ENCODE measurements around the gene MYMK.

The MYMK gene

GRCh38 chr9:133535306-133535877, 10.6 kb upstream of the MYMK start:
- DNase-seq (ENCODE audit: low read depth in 2 of 2): no peak

- DNase-seq (ENCODE audit: low read depth in 2 of 2): no peak
Observed at GRCh38 chr9:133534346-133535291, 9.9 kb upstream of the MYMK start, which contains the start of gene ADAMTSL2. Gene ADAMTSL2 (plus strand): TSS chr9:133534704. CDS start chr9:133536713, 2,009 bp downstream.

GRCh38 chr9:133533857-133534256, 9.1 kb upstream of the MYMK start:
- DNase-seq (ENCODE audit: low read depth in 2 of 2): no peak

DNA sequence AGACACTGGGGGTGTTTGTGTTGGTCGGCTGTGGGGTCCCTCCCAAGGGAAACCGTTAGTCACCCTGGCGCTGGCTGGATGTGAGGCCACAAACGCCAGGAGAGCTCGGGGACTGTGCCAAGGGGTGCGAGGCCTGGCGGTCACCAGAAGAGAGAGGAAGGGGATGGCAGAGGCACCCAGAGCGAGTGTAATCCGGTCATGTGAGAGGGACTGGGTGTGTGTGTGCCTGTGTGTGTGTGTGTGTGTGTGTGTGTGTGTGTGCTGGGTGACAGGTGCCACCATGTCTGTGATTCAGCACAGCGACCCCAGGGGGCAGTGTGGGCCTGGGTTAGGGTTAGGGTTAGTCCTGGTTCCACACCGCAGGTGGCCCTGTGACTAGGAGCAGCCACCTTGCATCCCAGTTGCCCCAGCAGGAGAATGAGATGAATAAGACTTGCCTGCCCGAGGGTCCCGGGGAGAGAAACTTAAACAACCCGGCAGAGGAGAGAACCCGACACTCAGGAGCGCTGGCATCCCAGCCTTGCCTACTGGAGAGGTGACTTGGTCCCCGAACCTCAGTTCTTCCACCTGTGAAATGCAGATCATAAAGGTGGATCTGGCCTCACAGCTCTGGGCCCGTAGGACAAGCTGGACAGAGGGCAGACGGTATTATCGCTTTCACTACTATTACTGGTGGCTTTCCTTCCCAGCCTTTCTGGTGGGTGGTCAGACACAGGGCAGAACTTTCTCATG, 8.3 kb upstream of the MYMK start:
- no peak for DNase-seq (ENCODE audit: low read depth in 2 of 2)

GRCh38 chr9:133531293-133531692, 6.5 kb upstream of the MYMK start:
- no peak for DNase-seq (ENCODE audit: low read depth in 2 of 2)

GRCh38 chr9:133529874-133530273, 5.1 kb upstream of the MYMK start:
- no peak for DNase-seq (ENCODE audit: low read depth in 2 of 2)

DNA sequence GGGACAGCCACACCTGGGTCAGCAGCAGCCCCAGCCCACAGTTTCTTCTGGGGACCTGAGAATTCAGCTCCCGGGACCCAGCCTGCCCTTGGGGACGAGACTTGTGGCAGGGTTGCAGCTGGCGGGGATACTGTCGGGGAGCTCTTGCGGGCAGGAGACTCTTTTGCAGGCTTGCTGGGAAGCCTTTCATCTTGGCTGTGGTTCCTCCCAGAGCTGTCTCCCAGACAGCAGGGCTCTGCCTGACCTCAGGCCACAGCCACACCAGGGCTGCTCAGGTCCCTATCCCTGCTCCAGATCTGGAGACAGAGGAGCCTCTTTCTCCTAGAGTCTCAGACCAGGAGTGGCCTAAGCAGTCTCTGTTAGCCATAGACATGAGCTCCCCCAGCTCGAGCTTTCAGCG, 4.7 kb upstream of the MYMK start:
- no peak for DNase-seq (ENCODE audit: low read depth in 2 of 2)

GRCh38 chr9:133528876-133529241, 4.1 kb upstream of the MYMK start:
- no peak for DNase-seq (ENCODE audit: low read depth in 2 of 2)

- no peak for DNase-seq (ENCODE audit: low read depth in 2 of 2)
Observed at GRCh38 chr9:133528001-133528875, 3.5 kb upstream of the MYMK start.

DNA sequence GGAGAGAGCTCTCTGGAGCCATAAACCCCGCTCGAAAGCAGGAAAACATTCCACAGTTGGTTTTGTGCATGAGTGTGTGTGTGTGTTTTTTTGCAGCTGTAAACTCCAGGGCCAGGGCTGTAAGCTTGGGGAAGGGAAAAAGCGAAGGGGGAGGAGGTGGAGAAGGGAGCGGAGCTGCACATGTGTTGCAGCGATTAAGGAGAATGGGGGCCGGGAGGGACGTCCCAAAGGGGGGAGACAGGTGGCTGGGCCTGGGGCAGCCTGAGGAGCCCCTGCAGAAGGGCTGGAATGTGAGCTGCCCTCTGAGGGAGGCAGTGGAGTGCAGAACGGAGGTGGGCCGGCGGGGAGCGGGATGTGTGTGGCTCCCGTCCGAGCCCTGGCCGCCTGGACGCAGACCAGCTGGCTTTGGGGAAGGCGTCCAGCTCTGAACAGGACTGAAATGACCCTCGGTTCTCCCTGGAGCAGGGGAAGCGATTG, 2.7 kb upstream of the MYMK start:
- DNase-seq (ENCODE audit: low read depth in 2 of 2): no peak

GRCh38 chr9:133526721-133527321, 2.1 kb upstream of the MYMK start:
- DNase-seq (ENCODE audit: low read depth in 2 of 2): no peak

GRCh38 chr9:133525677-133526076, 918 bp upstream of the MYMK start:
- DNase-seq (ENCODE audit: low read depth in 2 of 2): no peak

DNA sequence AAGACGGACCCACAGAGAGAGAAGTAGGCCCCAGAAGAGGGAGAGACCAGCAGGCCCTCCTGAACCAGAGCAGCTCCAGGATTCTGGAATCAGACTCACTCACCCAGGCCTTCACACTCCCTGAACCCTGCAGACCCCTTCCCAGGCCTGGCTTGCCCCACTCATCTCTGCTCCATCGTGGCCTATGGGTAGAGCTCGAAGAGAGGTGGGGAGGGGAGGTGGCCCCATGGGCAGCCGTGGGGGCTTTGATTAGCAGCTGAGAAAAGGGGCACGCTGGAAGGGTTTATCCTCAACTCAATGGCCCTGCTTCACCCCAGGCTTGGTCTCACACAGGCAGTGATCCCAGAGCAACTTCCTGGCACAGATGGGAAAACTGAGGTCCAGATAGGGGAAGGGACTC, 613 bp downstream of the MYMK start:
- no peak for DNase-seq (ENCODE audit: low read depth in 2 of 2)

DNA sequence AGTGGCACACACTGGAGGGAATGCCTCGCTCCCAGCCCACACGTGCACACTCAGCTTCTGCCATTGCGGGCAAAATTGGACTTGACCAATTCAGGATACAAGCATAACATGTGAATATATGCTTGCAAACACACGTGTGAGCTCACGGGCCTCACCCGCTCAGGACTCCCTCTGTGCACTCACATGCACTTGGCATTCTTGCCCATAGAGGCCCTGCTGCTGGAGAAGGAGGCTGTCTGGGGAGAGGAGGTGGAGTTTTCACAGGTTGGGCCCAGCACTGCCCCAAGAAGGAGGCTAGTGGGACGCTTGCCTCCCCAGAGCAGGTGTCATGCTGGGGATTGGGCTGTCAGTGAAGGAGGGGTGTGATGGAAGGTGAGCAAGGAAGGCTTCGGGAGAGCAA, 1.7 kb downstream of the MYMK start:
- no peak for DNase-seq (ENCODE audit: low read depth in 2 of 2)

DNA sequence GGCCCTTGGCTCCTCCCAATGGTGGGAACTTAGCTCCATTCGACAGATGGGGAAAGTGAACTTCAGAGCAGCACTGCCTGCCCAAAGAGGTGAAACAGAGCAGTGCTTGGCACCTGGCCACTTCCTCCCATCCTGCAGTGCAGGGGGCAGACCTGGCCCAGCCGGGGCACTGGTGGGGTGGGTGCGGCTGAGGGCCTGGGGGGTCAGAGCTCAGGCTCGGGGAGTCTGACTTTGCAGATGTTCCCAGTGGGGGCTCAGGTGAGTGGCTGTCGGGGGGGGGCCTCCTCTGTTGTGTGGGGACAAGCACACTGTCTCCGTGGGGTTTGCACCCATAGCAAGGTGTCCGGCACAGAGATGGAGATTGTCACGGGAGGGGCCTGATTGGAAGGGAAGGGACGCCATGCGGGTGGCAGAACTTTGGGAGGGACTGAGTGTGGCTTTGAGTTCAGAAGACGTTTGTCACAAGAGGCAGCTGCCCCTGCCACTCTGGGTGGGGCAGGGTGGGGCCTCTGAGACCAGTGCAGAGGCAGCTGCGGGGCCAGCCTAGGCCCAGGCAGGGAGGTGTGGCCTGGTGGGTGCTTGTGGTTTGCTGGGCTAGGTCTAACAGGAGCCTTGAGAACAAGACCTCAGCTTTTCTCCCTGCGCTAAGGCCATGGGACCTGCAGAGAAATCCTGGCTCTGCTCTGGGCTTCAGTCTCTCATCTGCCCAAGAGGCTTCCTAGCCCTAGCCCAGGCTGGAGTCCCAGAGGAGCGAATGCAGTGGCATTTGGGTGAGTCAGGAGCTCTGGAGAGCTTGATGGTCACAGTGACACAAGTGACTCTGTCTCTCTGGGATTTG, 2.5 kb downstream of the MYMK start:
- DNase-seq (ENCODE audit: low read depth in 2 of 2): no peak

DNA sequence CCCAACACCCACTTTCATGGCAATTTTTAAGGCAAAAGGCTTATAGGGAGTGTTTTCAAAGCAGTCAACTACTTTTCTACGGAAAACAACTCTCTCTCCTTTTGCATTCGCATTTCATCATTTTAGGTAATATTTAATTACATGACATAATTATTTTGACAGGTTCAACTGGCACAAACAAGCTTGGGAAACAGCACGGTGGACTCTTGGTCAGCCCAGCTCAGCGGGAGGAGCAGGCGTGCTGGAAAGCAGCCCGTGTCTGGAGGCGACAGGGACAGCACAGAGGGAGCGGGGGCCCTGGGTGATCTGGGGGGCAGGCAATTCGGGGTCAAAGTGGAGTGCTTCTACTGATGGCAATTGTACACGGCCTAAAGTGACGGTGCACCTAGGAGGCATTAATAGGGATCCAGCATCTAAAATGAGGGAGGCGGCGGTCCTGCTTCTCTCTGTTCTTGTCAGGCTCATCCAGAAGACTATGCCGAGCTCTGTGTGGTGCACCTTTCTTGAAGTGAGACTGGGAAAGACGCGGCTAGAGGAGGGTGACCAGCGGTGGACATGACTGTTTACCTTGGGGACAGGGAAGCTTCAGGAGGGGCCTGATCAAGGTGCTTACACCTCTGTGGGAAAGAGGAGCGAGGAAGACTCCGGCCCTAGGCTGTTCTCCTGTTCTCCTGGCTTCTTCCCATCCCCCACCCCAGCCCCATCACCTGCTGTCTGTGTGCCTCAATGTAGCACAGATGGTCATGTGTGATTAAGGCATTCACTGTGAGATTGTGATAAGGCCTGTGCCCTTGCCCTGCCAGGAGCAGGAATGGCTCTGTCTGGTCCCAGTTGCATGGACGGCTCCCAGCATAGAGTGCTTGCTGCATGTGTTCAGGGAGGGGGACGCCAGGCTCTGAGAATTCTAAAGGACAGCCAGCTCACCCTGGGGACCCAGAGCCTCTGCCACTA, 3.4 kb downstream of the MYMK start:
- no peak for DNase-seq (ENCODE audit: low read depth in 2 of 2)

DNA sequence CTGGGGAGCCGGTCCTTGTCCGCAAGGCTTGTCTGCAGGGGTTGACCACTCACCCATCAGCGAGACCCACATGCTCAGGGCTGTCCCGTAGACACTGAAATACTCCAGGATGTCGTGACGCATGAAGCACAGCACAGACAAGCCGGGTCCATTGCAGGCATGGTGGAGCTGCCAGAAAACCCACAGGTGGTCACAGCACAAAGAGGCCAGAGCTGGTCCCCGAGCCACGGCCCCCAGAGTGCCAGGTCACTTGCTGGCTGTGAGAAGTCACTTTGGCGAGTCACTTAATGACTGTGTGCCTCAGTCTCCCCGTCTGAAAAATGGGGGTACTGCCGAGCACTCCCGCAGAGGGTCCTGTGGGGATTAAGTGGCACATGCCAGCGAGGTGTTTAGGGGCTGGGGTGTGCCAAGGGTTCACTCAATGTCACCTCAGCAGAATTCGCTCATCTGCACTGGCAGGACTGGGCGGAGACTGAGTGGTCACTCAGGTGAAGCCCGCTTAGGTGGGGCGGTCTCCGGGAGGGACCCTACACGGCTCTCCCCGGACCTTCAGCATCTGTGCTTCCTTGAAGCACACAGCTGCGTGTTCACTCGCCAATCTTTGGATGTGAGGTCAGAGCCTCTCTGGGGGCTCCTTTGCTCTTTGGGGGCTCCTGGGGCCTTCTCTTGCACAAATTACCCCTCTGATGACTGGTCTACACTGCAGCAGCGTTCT, 4.5 kb downstream of the MYMK start:
- DNase-seq (ENCODE audit: low read depth in 2 of 2): no peak

GRCh38 chr9:133519693-133520092, 5.1 kb downstream of the MYMK start:
- no peak for DNase-seq (ENCODE audit: low read depth in 2 of 2)

Measured in fibroblast of skin of left biceps (primary cell).